Liver (tissue), 9 donors: ENCODE results near the gene CCDC7. TPM values are rescaled to one million over a fixed set of nuclear protein-coding genes. Genes with fewer than 3 reads are reported as not detected.
A peak's percentile ranks its signal among the peaks of the same experiment; 100 is the strongest.

Source experiments
- DNase-seq: peaks from one replicate; pipeline ENCODE4 v3.0.0-alpha.2; 2017; ENCODE audit warnings: low spot score
- H3K27ac ChIP-seq, 2 donors: one replicate each; pipeline ENCODE4 v1.7.0; 2013; ENCODE audit warnings: inconsistent platforms in 2 of 2, low read length in 2 of 2, control low read depth in 1 of 2, low read depth in 1 of 2, mild to moderate bottlenecking in 1 of 2
- H3K27me3 ChIP-seq, 4 donors: one replicate each; pipeline versions ENCODE4 v1.6.1 to v1.7.0; 2013; ENCODE audit warnings: low read length in 3 of 4, inconsistent platforms in 1 of 4, mild to moderate bottlenecking in 1 of 4, moderate library complexity in 1 of 4; ENCODE audit not compliant: control insufficient read depth in 4 of 4, insufficient read depth in 4 of 4
- H3K36me3 ChIP-seq, 4 donors: one replicate each; pipeline versions ENCODE4 v1.6.1 to v1.7.0; 2013; ENCODE audit warnings: low read length in 3 of 4, mild to moderate bottlenecking in 3 of 4, low read depth in 1 of 4, moderate library complexity in 1 of 4; ENCODE audit not compliant: control insufficient read depth in 4 of 4, insufficient read depth in 3 of 4
- H3K4me1 ChIP-seq, 4 donors: one replicate each; pipeline versions ENCODE4 v1.6.1 to v1.7.0; 2013; ENCODE audit warnings: low read length in 3 of 4, mild to moderate bottlenecking in 3 of 4, moderate library complexity in 1 of 4; ENCODE audit not compliant: control insufficient read depth in 4 of 4, insufficient read depth in 4 of 4
- H3K4me3 ChIP-seq, 3 donors: one replicate each; pipeline versions ENCODE4 v1.6.1 to v1.7.0; 2013; ENCODE audit warnings: low read length in 3 of 3, control low read depth in 1 of 3, low read depth in 1 of 3, mild to moderate bottlenecking in 1 of 3
- H3K9ac ChIP-seq, 2 donors: one replicate each; pipeline ENCODE4 v1.7.0; 2013; ENCODE audit warnings: low read length in 2 of 2, mild to moderate bottlenecking in 2 of 2, moderate library complexity in 2 of 2, control low read depth in 1 of 2, low read depth in 1 of 2
- H3K9me3 ChIP-seq, 4 donors: one replicate each; pipeline versions ENCODE4 v1.6.1 to v1.7.0; 2013; ENCODE audit warnings: low read length in 3 of 4; ENCODE audit not compliant: control insufficient read depth in 4 of 4
- EGR1 ChIP-seq, 2 donors: IDR thresholded peaks; 2 replicates each; pipeline ENCODE4 v1.6.1; 2016 to 2018; ENCODE audit warnings: antibody characterized with exemption in 2 of 2, low read depth in 2 of 2
- FOXA1 ChIP-seq: IDR thresholded peaks from 2 replicates; pipeline ENCODE4 v1.6.1; 2016; ENCODE audit warnings: antibody characterized with exemption
- FOXA2 ChIP-seq: IDR thresholded peaks from 2 replicates; pipeline ENCODE4 v1.6.1; 2016; ENCODE audit warnings: antibody characterized with exemption
- GABPA ChIP-seq, 2 donors: IDR thresholded peaks in 1 of 2; conservative IDR thresholded peaks in 1 of 2; 2 replicates each; pipeline ENCODE4 v1.6.1; 2016; ENCODE audit warnings: antibody characterized with exemption in 2 of 2, mild to moderate bottlenecking in 1 of 2, moderate library complexity in 1 of 2
- HNF4A ChIP-seq, 2 donors: conservative IDR thresholded peaks; 2 replicates each; pipeline ENCODE4 v1.6.1; 2016; ENCODE audit warnings: antibody characterized with exemption in 2 of 2, mild to moderate bottlenecking in 2 of 2
- HNF4G ChIP-seq: IDR thresholded peaks from 2 replicates; pipeline ENCODE4 v1.6.1; 2016; ENCODE audit warnings: antibody characterized with exemption
- JUND ChIP-seq, 2 donors: IDR thresholded peaks; 2 replicates each; pipeline ENCODE4 v1.6.1; 2016; ENCODE audit warnings: antibody characterized with exemption in 2 of 2
- RAD21 ChIP-seq, 2 donors: IDR thresholded peaks; 2 replicates each; pipeline ENCODE4 v1.6.1; 2016; ENCODE audit warnings: antibody characterized with exemption in 2 of 2, mild to moderate bottlenecking in 2 of 2
- RXRA ChIP-seq, 2 donors: IDR thresholded peaks; 2 replicates each; pipeline ENCODE4 v1.6.1; 2017 to 2018; ENCODE audit warnings: antibody characterized with exemption in 2 of 2, mild to moderate bottlenecking in 1 of 2
- SP1 ChIP-seq: IDR thresholded peaks from 2 replicates; pipeline ENCODE4 v1.6.1; 2018; ENCODE audit warnings: antibody characterized with exemption, mild to moderate bottlenecking
- TAF1 ChIP-seq: conservative IDR thresholded peaks from 2 replicates; pipeline ENCODE4 v1.6.1; 2016; ENCODE audit warnings: antibody characterized with exemption, mild to moderate bottlenecking
- YY1 ChIP-seq: IDR thresholded peaks from 2 replicates; pipeline ENCODE4 v1.6.1; 2016; ENCODE audit warnings: antibody characterized with exemption, mild to moderate bottlenecking
- ZBTB33 ChIP-seq: IDR thresholded peaks from 2 replicates; pipeline ENCODE4 v1.6.1; 2016; ENCODE audit warnings: antibody characterized with exemption
- WGBS: extraction: QIAGEN DNeasy Blood & Tissue Kit; methylation state at CpG from one replicate; pipeline ENCODE4 v1.1.7; 2013; 5-methylcytosine and 5-hydroxymethylcytosine counted together
- polyA plus RNA-seq, 2 donors: library from polyadenylated mRNA; stranded (reverse) in 1 of 2; unstranded in 1 of 2; fragments of 200-250 nt in 1 of 2; fragments of >200 nt in 1 of 2; fragmentation: Nextera tagmentation in 1 of 2; extraction: Ambion mirVana in 1 of 2; gene quantifications; one replicate each; pipeline versions ENCODE4 v1.2.1 to v1.2.3, GENCODE V29; 2013 to 2015
- total RNA-seq, 2 donors: library from RNA; depleted of rRNA; stranded (reverse); fragments of >200 nt; gene quantifications; one replicate each; pipeline ENCODE4 v1.2.3, GENCODE V29; 2014
- TF ChIP-seq, protein P1 (sequence below): fragments of 150-350 bp; IDR thresholded peaks from 2 replicates; pipeline ENCODE4 v1.5.1; 2017; ENCODE audit warnings: improper control_type of control experiment, low read depth, low read length; ENCODE audit not compliant: missing input control
- TF ChIP-seq, protein P2 (sequence below): IDR thresholded peaks from 2 replicates; pipeline ENCODE4 v1.6.1; 2016; ENCODE audit warnings: antibody characterized with exemption
- TF ChIP-seq, protein P3 (sequence below): IDR thresholded peaks from 2 replicates; pipeline ENCODE4 v1.6.1; 2016; ENCODE audit warnings: antibody characterized with exemption, mild to moderate bottlenecking
- donor health status: healthy.
- donor health status: healthy.
- donor health status: healthy.
- donor health status: healthy.
- donor health status: healthy.

Gene CCDC7
- total and polyA plus RNA-seq, 4 donors = 0.47 to 5.9 (median 3.2) TPM

DNA sequence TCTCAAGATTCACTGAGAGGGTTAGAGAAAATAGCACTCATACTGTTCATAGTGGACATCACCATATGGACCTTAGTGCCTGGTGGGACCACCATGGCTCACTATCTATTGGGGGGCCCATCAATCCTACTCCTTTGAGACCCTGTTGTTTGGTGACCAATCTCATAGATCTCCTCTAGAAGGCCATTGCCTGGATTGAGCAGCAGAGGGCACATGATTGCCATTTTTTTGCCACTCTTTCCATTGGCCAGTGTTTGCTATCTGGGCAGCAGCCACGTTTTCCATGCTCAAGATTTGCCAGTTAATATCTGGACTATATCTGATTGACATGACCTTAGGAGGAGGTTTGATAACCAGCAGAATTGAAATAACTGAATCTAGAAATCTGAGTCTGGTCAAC, 267.6 kb downstream of the CCDC7 start:
- peak; percentile 49 to 60 for TF ChIP-seq RAD21 (IDR thresholded peaks at IDR 0.05)
- TF ChIP-seq FOXA2 = no peak
- TF ChIP-seq, protein P1, sequence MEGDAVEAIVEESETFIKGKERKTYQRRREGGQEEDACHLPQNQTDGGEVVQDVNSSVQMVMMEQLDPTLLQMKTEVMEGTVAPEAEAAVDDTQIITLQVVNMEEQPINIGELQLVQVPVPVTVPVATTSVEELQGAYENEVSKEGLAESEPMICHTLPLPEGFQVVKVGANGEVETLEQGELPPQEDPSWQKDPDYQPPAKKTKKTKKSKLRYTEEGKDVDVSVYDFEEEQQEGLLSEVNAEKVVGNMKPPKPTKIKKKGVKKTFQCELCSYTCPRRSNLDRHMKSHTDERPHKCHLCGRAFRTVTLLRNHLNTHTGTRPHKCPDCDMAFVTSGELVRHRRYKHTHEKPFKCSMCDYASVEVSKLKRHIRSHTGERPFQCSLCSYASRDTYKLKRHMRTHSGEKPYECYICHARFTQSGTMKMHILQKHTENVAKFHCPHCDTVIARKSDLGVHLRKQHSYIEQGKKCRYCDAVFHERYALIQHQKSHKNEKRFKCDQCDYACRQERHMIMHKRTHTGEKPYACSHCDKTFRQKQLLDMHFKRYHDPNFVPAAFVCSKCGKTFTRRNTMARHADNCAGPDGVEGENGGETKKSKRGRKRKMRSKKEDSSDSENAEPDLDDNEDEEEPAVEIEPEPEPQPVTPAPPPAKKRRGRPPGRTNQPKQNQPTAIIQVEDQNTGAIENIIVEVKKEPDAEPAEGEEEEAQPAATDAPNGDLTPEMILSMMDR = peak; percentile 22
- Histone ChIP-seq H3K4me3 (no peak overlapping the region), H3K27ac (no peak overlapping the region), H3K27me3 (no peaks in the 10 kb centered on the region), H3K9me3 (peaks cover 0 to 5% (median 0%) of the 10 kb centered on the region in 4 donors), H3K9ac (no peak overlapping the region), H3K36me3 (no peaks in the 10 kb centered on the region), H3K4me1 (no peaks in the 10 kb centered on the region)
- no peak for DNase-seq
- WGBS = 27% methylated on average over 1 of the region's 1 CpG

DNA sequence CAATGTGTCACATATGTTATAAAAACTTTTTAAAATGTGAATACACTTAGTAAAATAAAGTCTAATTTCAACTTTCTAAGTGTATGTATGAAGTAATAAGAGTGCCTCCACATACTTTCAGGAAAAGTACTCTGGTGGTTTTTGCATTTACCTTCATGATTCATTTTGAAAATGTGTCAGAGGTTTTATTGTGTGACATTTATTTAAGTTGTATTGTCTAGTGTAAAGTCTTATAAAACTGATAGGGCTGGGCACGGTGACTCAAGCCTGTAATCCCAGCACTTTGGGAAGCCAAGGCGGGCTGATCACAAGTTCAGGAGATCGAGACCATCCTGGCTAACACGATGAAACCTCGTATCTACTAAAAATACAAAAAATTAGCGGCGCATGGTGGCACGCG, 285.6 kb downstream of the CCDC7 start:
- H3K9me3 ChIP-seq = no peaks in the 10 kb centered on the region
- no peaks in the 10 kb centered on the region for H3K4me1 ChIP-seq
- H3K36me3 ChIP-seq = no peaks in the 10 kb centered on the region
- H3K4me3 ChIP-seq = no peak overlapping the region
- TF ChIP-seq TAF1 = no peak
- no peak for TF ChIP-seq SP1
- no peak for TF ChIP-seq HNF4A (conservative IDR thresholded peaks at IDR 0.05)
- TF ChIP-seq JUND (IDR thresholded peaks at IDR 0.05) = no peak
- TF ChIP-seq, protein P2, sequence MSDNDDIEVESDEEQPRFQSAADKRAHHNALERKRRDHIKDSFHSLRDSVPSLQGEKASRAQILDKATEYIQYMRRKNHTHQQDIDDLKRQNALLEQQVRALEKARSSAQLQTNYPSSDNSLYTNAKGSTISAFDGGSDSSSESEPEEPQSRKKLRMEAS = no peak
- WGBS = 92% methylated on average over 9 of the region's 9 CpGs
- no peaks in the 10 kb centered on the region for H3K27me3 ChIP-seq
- H3K9ac ChIP-seq = no peak overlapping the region
- no peak overlapping the region for H3K27ac ChIP-seq
- DNase-seq = no peak

DNA sequence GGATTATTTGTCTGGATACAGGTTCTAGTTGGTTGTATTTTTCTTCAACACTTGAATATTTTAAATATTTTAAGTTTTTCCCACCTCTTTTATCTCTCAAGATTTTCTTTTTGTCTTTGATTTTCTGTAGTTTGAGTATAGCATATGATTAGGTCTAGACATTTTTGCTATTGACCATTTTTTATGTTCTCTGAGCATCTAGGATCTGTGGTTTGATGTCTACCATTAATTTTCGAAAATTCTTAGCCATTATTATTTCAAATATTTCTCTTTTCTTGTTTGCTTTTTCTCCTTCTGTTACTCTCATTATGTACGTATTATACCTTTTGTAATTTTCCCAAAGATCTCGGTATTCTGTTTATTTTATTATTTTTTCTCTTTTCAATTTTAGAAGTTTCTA, 293.0 kb downstream of the CCDC7 start:
- DNase-seq = no peak
- H3K36me3 ChIP-seq = no peaks in the 10 kb centered on the region
- H3K9me3 ChIP-seq = no peaks in the 10 kb centered on the region
- no peak overlapping the region for H3K4me3 ChIP-seq
- 95% methylated on average over 3 of the region's 3 CpGs for WGBS
- H3K27ac ChIP-seq = no peak overlapping the region
- TF ChIP-seq SP1 = no peak
- no peak for TF ChIP-seq FOXA2
- TF ChIP-seq, protein P2 = no peak
- TF ChIP-seq HNF4G = no peak
- TF ChIP-seq RAD21 (IDR thresholded peaks at IDR 0.05) = no peak
- TF ChIP-seq TAF1 = no peak
- no peak for TF ChIP-seq FOXA1
- TF ChIP-seq YY1 = no peak
- no peak for TF ChIP-seq ZBTB33
- TF ChIP-seq, protein P1 = no peak
- TF ChIP-seq EGR1 (IDR thresholded peaks at IDR 0.05; ENCODE audit: low read depth in 2 of 2) = no peak
- TF ChIP-seq RXRA (IDR thresholded peaks at IDR 0.05) = no peak
- TF ChIP-seq JUND (IDR thresholded peaks at IDR 0.05) = no peak
- no peak for TF ChIP-seq GABPA (IDR thresholded peaks at IDR 0.05 in 1 of 2, conservative IDR thresholded peaks at IDR 0.05 in 1 of 2)
- TF ChIP-seq, protein P3, sequence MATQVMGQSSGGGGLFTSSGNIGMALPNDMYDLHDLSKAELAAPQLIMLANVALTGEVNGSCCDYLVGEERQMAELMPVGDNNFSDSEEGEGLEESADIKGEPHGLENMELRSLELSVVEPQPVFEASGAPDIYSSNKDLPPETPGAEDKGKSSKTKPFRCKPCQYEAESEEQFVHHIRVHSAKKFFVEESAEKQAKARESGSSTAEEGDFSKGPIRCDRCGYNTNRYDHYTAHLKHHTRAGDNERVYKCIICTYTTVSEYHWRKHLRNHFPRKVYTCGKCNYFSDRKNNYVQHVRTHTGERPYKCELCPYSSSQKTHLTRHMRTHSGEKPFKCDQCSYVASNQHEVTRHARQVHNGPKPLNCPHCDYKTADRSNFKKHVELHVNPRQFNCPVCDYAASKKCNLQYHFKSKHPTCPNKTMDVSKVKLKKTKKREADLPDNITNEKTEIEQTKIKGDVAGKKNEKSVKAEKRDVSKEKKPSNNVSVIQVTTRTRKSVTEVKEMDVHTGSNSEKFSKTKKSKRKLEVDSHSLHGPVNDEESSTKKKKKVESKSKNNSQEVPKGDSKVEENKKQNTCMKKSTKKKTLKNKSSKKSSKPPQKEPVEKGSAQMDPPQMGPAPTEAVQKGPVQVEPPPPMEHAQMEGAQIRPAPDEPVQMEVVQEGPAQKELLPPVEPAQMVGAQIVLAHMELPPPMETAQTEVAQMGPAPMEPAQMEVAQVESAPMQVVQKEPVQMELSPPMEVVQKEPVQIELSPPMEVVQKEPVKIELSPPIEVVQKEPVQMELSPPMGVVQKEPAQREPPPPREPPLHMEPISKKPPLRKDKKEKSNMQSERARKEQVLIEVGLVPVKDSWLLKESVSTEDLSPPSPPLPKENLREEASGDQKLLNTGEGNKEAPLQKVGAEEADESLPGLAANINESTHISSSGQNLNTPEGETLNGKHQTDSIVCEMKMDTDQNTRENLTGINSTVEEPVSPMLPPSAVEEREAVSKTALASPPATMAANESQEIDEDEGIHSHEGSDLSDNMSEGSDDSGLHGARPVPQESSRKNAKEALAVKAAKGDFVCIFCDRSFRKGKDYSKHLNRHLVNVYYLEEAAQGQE = no peak
- no peaks in the 10 kb centered on the region for H3K27me3 ChIP-seq
- H3K9ac ChIP-seq = no peak overlapping the region
- no peaks in the 10 kb centered on the region for H3K4me1 ChIP-seq
